Uterus (tissue), 2 donors: ENCODE results near the gene ROCK2.

Experiments used
- POLR2A ChIP-seq, 2 donors: fragments of 450-650 bp; IDR thresholded peaks; one replicate each; pipeline ENCODE4 v1.6.1; 2016; ENCODE audit warnings: antibody characterized with exemption in 2 of 2, mild to moderate bottlenecking in 1 of 2, moderate library complexity in 1 of 2
- TF ChIP-seq, protein P1 (sequence below), 4 experiments: fragments of 200-600 bp in 2 of 4; fragments of 450-650 bp in 2 of 4; sonication (generic) in 2 of 4; IDR thresholded peaks; one replicate each; pipeline ENCODE4 v1.5.1; 2016 to 2019; ENCODE audit warnings: antibody characterized with exemption in 4 of 4, mild to moderate bottlenecking in 2 of 4, moderate library complexity in 1 of 4

DNA sequence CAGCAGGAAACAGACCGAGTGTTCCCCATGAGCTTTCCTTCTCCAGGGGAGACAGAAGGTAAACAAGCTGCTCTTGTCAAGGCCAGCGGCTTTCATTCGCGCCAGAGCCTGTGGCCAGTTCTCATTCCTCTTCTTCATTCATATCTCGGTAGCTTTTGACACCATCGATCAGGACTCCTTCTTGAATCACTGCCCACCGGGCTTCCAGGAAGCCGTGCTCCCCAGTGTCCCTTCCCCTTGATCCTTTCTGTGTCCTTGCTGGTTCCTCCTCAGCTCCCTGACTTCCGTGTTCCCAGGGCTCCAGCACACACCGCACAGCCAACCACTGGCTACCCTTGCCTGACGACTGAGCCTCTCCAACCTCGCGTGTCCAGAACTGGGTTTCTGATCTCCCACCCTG is 175.1 kb downstream of the ROCK2 start:
- TF ChIP-seq, protein P1, sequence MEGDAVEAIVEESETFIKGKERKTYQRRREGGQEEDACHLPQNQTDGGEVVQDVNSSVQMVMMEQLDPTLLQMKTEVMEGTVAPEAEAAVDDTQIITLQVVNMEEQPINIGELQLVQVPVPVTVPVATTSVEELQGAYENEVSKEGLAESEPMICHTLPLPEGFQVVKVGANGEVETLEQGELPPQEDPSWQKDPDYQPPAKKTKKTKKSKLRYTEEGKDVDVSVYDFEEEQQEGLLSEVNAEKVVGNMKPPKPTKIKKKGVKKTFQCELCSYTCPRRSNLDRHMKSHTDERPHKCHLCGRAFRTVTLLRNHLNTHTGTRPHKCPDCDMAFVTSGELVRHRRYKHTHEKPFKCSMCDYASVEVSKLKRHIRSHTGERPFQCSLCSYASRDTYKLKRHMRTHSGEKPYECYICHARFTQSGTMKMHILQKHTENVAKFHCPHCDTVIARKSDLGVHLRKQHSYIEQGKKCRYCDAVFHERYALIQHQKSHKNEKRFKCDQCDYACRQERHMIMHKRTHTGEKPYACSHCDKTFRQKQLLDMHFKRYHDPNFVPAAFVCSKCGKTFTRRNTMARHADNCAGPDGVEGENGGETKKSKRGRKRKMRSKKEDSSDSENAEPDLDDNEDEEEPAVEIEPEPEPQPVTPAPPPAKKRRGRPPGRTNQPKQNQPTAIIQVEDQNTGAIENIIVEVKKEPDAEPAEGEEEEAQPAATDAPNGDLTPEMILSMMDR (IDR thresholded peaks at IDR 0.05), result no peak
- TF ChIP-seq POLR2A (IDR thresholded peaks at IDR 0.05), result no peak
